GM12878 (cell line): ENCODE data around the gene AFG1L. TPM values are rescaled to one million over a fixed set of nuclear protein-coding genes. Genes with fewer than 3 reads are reported as not detected.
A peak's percentile ranks its signal among the peaks of the same experiment; 100 is the strongest.

Experiments
- ATAC-seq: fragments of 200-7000 bp; cut with Tn5 transposase; 3 replicates; pipeline ENCODE4 v1.9.1; 2020; ENCODE audit warnings: mild to moderate bottlenecking, moderate library complexity
- BruUV-seq: library from RNA; stranded (reverse); fragments of 400-500 nt; replicated peaks from 2 replicates; lab custom pipeline; 2021; lab: Mats Ljungman, UMichigan
- CTCF ChIA-PET: fragments of 300-600 bp; sonication (Branson Sonifier 250); formaldehyde crosslinking; extraction: SDS; loops from one replicate; lab custom pipeline; 2021; ENCODE audit warnings: inconsistent platforms; lab: Yijun Ruan, JAX
- POLR2A ChIA-PET: fragments of 350-600 bp; formaldehyde crosslinking; extraction: SDS; loops from one replicate; lab custom pipeline; 2021; ENCODE audit warnings: inconsistent platforms; lab: Charles Lee
- RAD21 ChIA-PET: fragments of 300-600 bp; sonication (Branson Sonifier 250); formaldehyde crosslinking; loops from one replicate; lab custom pipeline; 2023; ENCODE audit warnings: antibody characterized with exemption; ENCODE audit not compliant: unreplicated experiment; lab: Charles Lee
- SMC1A ChIA-PET: fragments of 300-600 bp; sonication (Branson Sonifier 250); formaldehyde crosslinking; loops from one replicate; lab custom pipeline; 2023; ENCODE audit not compliant: unreplicated experiment, uncharacterized antibody; lab: Charles Lee
- DNase-seq: peaks from one replicate; pipeline ENCODE4 v3.0.0-alpha.2; 2011; ENCODE audit warnings: low read depth, low spot score
- FAIRE-seq: peaks from 3 replicates; lab custom pipeline; 2011; peaks lifted over from hg19 to GRCh38; lab: Jason Lieb, UNC
- H2AFZ ChIP-seq: 2 replicates; pipeline ENCODE4 v1.6.0; 2011; ENCODE audit warnings: low read depth, low read length, control low read depth; ENCODE audit not compliant: control insufficient read depth
- H3K27ac ChIP-seq: 2 replicates; pipeline ENCODE4 v1.5.1; 2011; ENCODE audit warnings: control low read depth; ENCODE audit not compliant: control insufficient read depth, insufficient read depth
- H3K27me3 ChIP-seq, 2 experiments: replicated peaks in 1 of 2; 2 replicates each; pipeline versions ENCODE4 v1.6.0 to v1.6.1; 2011; ENCODE audit warnings: low read length in 1 of 2; ENCODE audit not compliant: control insufficient read depth in 2 of 2, insufficient read depth in 2 of 2
- H3K36me3 ChIP-seq, 2 experiments: 2 replicates each; pipeline ENCODE4 v1.5.1; 2011; ENCODE audit warnings: low read length in 1 of 2; ENCODE audit not compliant: control insufficient read depth in 2 of 2, insufficient read depth in 2 of 2
- H3K4me1 ChIP-seq: 2 replicates; pipeline ENCODE4 v1.6.1; 2011; ENCODE audit warnings: mild to moderate bottlenecking, low read length, moderate library complexity, mixed read lengths; ENCODE audit not compliant: control insufficient read depth, insufficient read depth
- H3K4me2 ChIP-seq: 2 replicates; pipeline ENCODE4 v1.6.0; 2011; ENCODE audit warnings: control low read depth; ENCODE audit not compliant: control insufficient read depth, insufficient read depth
- H3K4me3 ChIP-seq: fragments of 200-600 bp; sonication (generic); 2 replicates; pipeline ENCODE4 v1.5.1; 2016
- H3K79me2 ChIP-seq: 2 replicates; pipeline ENCODE4 v1.6.0; 2011; ENCODE audit warnings: low read length; ENCODE audit not compliant: control insufficient read depth, insufficient read depth
- H3K9ac ChIP-seq: 2 replicates; pipeline ENCODE4 v1.8.0; 2011; ENCODE audit warnings: low read length, control low read depth, mixed read lengths; ENCODE audit not compliant: control insufficient read depth, insufficient read depth
- H3K9me3 ChIP-seq: replicated peaks from 3 replicates; pipeline ENCODE4 v1.5.1; 2011; ENCODE audit warnings: mild to moderate bottlenecking, low read length; ENCODE audit not compliant: control insufficient read depth, insufficient read depth
- H4K20me1 ChIP-seq: 2 replicates; pipeline ENCODE4 v1.6.0; 2011; ENCODE audit not compliant: control insufficient read depth, insufficient read depth
- CTCF ChIP-seq, 3 experiments: IDR thresholded peaks in 2 of 3; conservative IDR thresholded peaks in 1 of 3; 2 replicates each; pipeline ENCODE4 v1.5.1; 2011; ENCODE audit warnings: low read depth in 3 of 3, low read length in 3 of 3, mild to moderate bottlenecking in 3 of 3, control low read depth in 2 of 3, moderate library complexity in 2 of 3, inconsistent platforms in 1 of 3, mixed read lengths in 1 of 3; ENCODE audit not compliant: control insufficient read depth in 2 of 3, insufficient read depth in 1 of 3; ENCODE audit errors: extremely low read depth in 1 of 3
- RAD21 ChIP-seq: IDR thresholded peaks from 2 replicates; pipeline ENCODE4 v1.6.1; 2011; ENCODE audit warnings: mild to moderate bottlenecking, low read depth, low read length, moderate library complexity; ENCODE audit not compliant: insufficient read depth
- SMC3 ChIP-seq: IDR thresholded peaks from 2 replicates; pipeline ENCODE4 v1.6.1; 2011; ENCODE audit warnings: low read length, improper control_type of control experiment, borderline replicate concordance
- STAT3 ChIP-seq: IDR thresholded peaks from 2 replicates; pipeline ENCODE4 v1.6.1; 2011; ENCODE audit warnings: low read depth, low read length, improper control_type of control experiment
- in situ Hi-C: fragments of 300-500 bp; cut with MboI; formaldehyde crosslinking; loops from 9 replicates; pipeline ENCODE4 v1.14.3; 2018; ENCODE audit warnings: mixed read lengths
- intact Hi-C: fragments of 100-400 bp; cut with micrococcal nuclease; formaldehyde crosslinking; loops from one replicate; pipeline ENCODE4 v1.14.2; 2022; ENCODE audit not compliant: unreplicated experiment
- polyA plus RNA-seq, 11 experiments: library from polyadenylated mRNA; depleted of rRNA in 4 of 11; unstranded in 6 of 11; stranded (reverse) in 5 of 11; fragments of >200 nt; fragmentation: Nextera tagmentation in 4 of 11; fragmentation: Illumina TruSeq in 1 of 11; extraction: Ambion mirVana in 4 of 11; extraction: Trizol in 1 of 11; gene quantifications; 1 replicate in 1 of 11; 2 replicates in 10 of 11; pipeline versions ENCODE4 v1.2.1 to v1.2.3, GENCODE V29; 2011 to 2016; ENCODE audit warnings: inconsistent platforms in 2 of 11, missing spikeins in 2 of 11, low read depth in 1 of 11
- total RNA-seq, 4 experiments: library from RNA; depleted of rRNA in 3 of 4; stranded (reverse); fragments of >200 nt in 3 of 4; fragmentation: Illumina TruSeq in 1 of 4; extraction: Trizol in 1 of 4; gene quantifications; 2 replicates each; pipeline versions ENCODE4 v1.2.1 to v1.2.3, GENCODE V29; 2013 to 2021

Gene AFG1L
- total and polyA plus RNA-seq, 10 of the 15 experiments (the other 5 are each of a cell fraction or from before 2014, with no cell fraction given) = 2.3 to 9.0 (median 4.3) TPM

GRCh38 chr6:108492131-108492766 is 197.4 kb downstream of the AFG1L start:
- no peaks in the 10 kb centered on the region for H3K9me3 ChIP-seq
- H3K9ac ChIP-seq = no peak overlapping the region
- H3K79me2 ChIP-seq = no peaks in the 10 kb centered on the region
- no TSS peak for BruUV-seq
- ATAC-seq = peak; percentile 64
- H3K27ac ChIP-seq = no peak overlapping the region
- POLR2A ChIA-PET = no interaction called here
- intact Hi-C loops (loop anchor here (1.0 to 5.0 kb wide), 2 partner anchors 240 to 379 kb away; no protein-coding TSS in a partner anchor), in situ Hi-C loops (loop anchor here (5.0 kb wide), 1 partner anchor 375 kb away; no protein-coding TSS in a partner anchor)
- H3K4me3 ChIP-seq = no peak overlapping the region
- peak; percentile 87 for FAIRE-seq
- no peak overlapping the region for H3K4me2 ChIP-seq
- no peak for DNase-seq
- SMC1A ChIA-PET = interaction anchor here (0.6 to 2.7 kb wide), 33 partner anchors 8 to 686 kb away, joined by 3 to 28 read pairs (median 4); partner anchors contain the start of gene AFG1L
- no peaks in the 10 kb centered on the region for H4K20me1 ChIP-seq
- CTCF ChIA-PET = interaction anchor here (0.5 to 5.1 kb wide), 56 partner anchors 9 to 581 kb away, joined by 3 to 76 read pairs (median 4); partner anchors contain the start of gene SNX3
- no peak overlapping the region for H2AFZ ChIP-seq
- RAD21 ChIA-PET = interaction anchor here (1.0 to 2.8 kb wide), 10 partner anchors 12 to 510 kb away, joined by 3 to 28 read pairs (median 6); partner anchors contain the start of gene SNX3
- H3K36me3 ChIP-seq = no peaks in the 10 kb centered on the region
- H3K4me1 ChIP-seq = no peaks in the 10 kb centered on the region
- no peaks in the 10 kb centered on the region for H3K27me3 ChIP-seq
- TF ChIP-seq RAD21 (peak; percentile 77), CTCF (IDR thresholded peaks at IDR 0.05 in 2 of 3, conservative IDR thresholded peaks at IDR 0.05 in 1 of 3; ENCODE audit: control insufficient read depth in 2 of 3, extremely low read depth in 1 of 3, insufficient read depth in 1 of 3, low read depth in 3 of 3, low read length in 3 of 3) (peak; percentile 45 to 72 (median 56); a peak in 5 of 6 replicates), SMC3 (peak; percentile 61; the same call in 1 of the 2 replicates), STAT3 (no peak)
- TF ChIP-seq, all 136 proteins: peak for 3
